Embryonic facial prominence (tissue), 1 donor: ENCODE results near the gene TBC1D4.

Experiments used
- DNase-seq: peaks from one replicate; pipeline ENCODE4 v3.0.0-alpha.2; 2016; ENCODE audit errors: extremely low spot score

Gene TBC1D4

DNA sequence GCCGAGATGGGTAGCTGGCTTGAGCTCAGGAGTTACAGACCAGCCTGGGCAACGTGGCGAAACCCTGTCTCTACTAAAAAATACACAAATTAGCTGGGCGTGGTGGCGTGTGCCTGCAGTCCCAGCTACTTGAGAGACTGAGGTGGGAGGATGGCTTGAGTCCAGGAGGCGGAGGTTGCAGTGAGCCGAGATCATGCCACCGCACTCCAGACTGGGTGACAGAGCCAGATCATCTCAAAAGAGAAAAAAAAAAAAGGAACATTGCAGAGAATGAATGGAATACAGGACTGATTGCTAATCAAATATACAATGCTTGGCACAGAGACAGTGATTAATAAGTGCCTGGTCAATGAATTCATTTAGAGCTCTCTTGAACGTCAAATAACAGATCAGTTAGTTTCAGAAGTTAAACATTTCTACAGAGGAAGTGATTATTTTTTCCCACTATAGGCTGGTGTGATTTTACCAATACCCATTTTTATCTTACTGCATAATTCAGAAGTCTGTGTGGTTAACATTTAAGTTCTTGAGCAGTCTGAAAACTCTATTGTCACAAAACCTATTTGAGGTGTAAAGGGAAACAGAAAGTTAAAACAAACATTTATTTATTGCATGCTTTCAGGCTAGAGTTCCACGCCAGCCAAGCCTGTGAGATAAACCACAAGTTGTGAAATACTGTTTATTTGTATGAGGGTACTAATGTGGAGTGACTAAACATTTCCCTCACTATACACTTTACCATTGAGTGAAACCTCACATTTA, 7.7 kb upstream of the TBC1D4 start:
- no peak for DNase-seq

DNA sequence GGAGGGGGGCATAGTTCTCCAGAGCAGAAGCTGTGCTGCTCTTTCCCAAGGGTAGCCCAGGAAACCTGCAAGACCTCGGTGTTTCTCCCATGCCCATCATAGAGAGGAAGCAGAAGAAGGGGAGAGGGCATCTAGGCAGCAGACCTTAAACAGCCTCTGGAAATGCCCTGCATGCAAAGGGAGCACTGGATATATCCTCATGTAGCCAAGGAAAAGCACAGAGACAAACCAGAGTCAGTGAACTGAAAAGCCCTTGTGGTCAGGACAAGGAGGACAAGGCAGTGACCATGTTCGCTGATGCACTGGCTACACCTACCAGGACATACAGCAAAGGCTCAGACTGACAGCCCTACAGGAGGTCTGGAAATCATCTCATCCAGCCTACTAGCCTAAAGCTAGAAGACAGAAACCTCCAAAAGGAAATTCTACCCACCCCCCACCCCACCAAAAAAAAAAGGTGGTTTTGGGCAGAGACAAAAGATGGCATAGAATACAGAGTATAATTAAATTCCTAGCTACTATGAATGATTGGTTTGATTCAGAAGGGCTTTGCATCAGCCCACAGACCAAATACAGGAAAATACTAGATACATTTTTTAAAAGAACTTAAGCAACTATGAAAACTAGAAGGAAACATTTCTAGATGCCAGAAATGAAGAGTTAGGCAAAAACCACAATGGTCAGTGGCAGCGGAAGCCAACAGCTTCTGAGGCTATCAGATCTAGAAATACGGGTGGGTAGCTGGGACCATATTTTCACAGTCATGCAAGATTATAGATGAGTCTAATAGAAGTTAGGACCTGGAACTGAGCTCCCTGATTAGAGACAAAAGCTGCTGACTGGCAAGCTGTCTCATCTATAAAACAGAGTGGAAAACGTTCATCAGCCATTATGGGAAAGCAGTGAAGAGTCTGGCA, 4.4 kb upstream of the TBC1D4 start:
- no peak for DNase-seq

- DNase-seq, result no peak
Measured at GRCh38 chr13:75485286-75486062, 3.5 kb upstream of the TBC1D4 start.

GRCh38 chr13:75482820-75483079, 781 bp upstream of the TBC1D4 start:
- no peak for DNase-seq

- DNase-seq, result no peak
Measured at GRCh38 chr13:75481176-75482069, 546 bp downstream of the TBC1D4 start.

GRCh38 chr13:75480671-75481175, 1.2 kb downstream of the TBC1D4 start:
- DNase-seq, result peak; percentile 32

GRCh38 chr13:75479102-75479740, 2.7 kb downstream of the TBC1D4 start:
- DNase-seq, result no peak

DNA sequence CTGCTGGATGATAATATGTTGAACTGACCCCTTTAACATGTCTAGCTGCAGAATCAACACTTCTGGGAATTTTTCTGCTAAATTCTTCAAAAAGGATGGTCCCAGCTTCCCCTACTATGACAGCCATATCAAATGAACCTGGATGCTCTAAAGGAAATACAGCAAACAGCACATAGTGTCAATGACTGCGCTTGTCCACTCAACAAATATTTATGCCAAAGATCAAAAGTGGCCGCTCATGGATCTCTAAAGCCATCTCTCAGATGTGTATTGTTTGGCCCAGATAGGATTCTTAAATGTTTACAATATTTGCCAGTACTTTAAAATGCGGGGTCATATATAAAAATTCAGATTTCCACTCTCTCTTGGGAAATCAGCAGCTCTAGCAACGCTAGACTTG, 3.3 kb downstream of the TBC1D4 start:
- no peak for DNase-seq

DNA sequence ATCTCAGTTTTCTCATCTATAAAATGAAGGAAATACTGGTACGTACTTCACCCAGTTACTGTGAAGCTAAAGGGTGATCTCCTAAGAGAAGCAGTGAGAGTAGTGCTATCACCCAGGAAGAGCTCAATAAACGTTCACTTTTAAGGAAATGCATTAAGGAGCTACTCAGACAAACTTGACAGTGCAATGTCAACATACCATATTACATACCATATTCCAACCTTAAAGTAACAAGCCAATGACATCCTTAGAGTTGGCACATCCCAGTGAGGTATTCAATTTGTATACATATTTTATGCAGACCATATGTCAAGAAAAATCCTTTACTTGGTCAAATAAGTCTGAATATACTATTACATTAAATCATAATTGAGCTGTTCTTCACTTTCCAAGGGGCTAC, 7.0 kb downstream of the TBC1D4 start:
- DNase-seq, result no peak

DNA sequence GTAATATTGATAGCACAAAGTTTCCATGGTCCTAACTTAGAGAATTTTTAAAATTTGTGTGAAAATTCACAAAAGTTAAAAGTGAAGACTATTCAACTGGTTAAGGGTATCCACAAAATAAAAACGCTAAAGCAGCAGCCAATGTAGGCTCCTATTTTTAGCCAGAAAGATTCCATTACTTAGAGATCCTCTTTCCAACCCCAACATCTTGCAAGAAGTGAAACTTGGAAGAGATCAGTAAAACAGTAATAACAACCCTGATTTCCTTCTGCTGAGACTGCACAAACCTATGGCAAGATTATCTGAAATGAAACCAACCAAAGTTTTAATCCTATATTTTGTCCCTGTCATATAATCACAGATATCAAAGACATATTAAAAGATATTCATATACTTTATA, 8.5 kb downstream of the TBC1D4 start:
- no peak for DNase-seq

DNA sequence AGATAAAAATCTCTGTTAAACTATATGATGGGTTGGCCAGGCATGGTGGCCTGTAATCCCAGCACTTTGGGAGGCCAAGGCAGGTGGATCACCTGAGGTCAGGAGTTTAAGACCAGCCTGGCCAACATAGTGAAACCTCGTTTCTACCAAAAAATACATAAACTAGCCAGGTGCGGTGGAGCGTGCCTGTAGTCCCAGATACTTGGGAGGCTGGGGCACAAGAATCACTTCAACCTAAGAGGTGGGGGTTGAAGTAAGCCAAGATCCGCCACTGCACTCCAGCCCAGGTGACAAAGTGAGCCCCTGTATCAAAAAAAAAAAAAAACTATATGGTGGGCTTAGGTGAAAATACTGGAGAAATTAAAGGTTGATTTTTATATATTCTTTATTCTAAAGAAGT, 11.3 kb downstream of the TBC1D4 start:
- DNase-seq, result no peak

GRCh38 chr13:75469047-75469446, 12.9 kb downstream of the TBC1D4 start:
- DNase-seq, result no peak

GRCh38 chr13:75468602-75469001, 13.4 kb downstream of the TBC1D4 start:
- no peak for DNase-seq

GRCh38 chr13:75468098-75468497, 13.9 kb downstream of the TBC1D4 start:
- no peak for DNase-seq

GRCh38 chr13:75467040-75467728, 14.8 kb downstream of the TBC1D4 start:
- no peak for DNase-seq

DNA sequence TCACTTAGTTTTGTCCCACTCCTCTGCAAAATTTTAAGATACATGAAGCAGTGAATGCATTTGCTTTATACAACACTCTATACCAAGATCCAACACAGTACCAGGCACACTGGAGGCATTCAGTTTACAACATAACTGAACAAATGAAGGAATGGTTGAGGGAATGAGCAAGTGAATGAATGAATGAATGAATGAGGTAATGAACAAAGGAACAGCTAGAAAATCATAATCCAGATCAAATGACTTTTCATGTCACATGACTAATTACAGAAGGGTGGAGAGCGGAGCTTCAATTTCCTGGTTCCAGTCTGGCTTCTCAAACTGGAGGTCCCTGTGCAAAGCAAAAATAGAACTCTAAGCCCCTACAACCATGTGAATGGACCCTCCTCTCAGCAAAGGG, 16.7 kb downstream of the TBC1D4 start:
- DNase-seq, result no peak

GRCh38 chr13:75461314-75461713, 20.7 kb downstream of the TBC1D4 start:
- no peak for DNase-seq

DNA sequence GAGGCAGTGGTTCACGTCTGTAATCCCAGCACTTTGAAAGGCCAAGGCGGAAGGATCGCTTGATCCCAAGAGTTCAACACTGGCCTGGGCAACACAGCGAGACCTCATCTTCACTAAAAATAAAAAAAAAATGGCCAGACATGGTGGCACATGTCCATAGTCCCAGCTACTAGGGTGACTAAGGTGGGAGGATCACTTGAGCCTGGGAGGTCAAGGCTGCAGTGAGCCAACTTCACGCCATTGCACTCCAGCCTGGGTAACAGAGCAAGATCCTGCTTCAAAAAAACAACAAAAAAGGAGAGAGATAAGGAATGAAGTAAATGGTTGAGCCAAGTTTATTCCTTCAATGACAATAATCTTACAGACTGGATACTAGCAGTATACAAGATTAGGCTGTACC, 21.3 kb downstream of the TBC1D4 start:
- no peak for DNase-seq

DNA sequence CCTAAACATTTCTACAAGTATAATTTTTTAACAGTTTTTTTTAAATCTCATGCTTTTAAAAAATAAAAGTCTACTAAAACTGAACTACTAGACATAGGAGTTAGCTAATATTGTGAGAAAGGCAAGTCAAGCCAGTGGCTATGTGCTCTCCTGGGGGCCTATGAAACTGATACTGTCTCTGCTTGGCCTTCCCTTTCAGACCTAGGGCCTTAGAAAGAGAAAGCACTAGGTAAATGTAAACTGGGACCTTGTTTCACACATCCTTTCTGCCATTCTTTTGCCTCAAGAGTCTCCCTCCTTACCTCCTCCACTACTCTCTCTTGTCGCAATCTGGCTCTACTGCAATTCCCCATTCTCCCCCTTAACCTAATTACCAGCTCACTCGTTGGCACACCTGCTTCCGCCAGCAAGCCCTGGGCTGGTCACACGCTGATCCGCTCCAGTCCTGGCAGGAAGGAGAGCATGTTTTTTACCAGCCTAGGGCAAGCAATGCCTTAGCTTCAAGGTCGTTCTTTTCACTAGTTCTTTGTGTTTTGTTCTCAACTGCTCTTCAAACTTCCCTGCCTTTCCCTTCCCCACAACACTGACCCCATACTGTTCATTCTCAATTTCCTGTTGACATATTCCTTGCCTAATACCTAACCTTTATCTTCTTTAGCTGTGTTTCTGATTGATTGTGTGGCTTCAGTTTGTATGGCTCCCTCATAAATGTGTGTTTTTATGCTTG, 23.1 kb downstream of the TBC1D4 start:
- DNase-seq, result no peak

- DNase-seq, result no peak
Measured at GRCh38 chr13:75455962-75456361, 26.0 kb downstream of the TBC1D4 start.
